Measurements from ENCODE around the gene MGLL.

Gene MGLL

GRCh38 chr3:127711021-127711695 lies 111.2 kb downstream of the MGLL start:
- no peak overlapping the region for H3K9ac ChIP-seq
- no peaks in the 10 kb centered on the region for H3K36me3 ChIP-seq (ENCODE audit: control insufficient read depth, insufficient read depth, low read length)

DNA sequence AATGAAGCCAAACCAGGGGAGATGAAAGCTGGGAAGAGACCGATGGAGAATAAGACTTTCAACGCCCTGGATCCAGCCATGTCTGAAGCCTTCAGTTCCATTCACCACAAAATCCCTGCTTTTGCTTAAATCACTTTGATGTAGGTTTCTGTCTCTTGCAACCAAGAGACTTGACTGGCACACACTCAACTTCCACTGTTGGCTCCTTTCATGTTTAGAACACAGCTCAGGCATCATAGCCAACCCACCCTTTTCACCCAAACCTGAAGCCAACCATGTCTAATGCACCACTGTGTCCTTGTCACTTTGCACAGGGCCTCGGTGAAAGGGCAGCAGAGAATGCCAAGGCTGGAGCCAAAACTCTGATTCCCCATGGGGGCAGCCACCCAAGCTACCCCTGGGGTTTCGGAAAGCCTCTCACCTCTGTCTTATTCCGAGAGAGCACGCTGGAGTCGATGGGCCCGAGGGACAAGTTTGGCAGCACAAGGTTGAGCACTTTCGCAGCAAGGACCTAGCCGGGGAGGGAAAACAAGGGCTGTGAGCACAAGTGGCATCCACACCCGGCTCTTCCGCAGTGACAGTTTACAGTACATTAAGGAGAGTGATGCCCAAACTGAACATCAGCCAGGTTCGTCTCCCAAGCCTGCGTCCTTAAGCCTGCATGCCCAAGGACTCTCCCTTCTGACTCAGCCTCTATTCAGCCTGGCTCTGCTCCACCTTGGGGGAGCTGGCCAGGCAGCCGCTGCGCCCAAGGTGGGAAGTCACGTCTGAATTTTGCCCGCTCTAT lies 112.0 kb downstream of the MGLL start:
- TF ChIP-seq, protein P1, sequence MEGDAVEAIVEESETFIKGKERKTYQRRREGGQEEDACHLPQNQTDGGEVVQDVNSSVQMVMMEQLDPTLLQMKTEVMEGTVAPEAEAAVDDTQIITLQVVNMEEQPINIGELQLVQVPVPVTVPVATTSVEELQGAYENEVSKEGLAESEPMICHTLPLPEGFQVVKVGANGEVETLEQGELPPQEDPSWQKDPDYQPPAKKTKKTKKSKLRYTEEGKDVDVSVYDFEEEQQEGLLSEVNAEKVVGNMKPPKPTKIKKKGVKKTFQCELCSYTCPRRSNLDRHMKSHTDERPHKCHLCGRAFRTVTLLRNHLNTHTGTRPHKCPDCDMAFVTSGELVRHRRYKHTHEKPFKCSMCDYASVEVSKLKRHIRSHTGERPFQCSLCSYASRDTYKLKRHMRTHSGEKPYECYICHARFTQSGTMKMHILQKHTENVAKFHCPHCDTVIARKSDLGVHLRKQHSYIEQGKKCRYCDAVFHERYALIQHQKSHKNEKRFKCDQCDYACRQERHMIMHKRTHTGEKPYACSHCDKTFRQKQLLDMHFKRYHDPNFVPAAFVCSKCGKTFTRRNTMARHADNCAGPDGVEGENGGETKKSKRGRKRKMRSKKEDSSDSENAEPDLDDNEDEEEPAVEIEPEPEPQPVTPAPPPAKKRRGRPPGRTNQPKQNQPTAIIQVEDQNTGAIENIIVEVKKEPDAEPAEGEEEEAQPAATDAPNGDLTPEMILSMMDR (IDR thresholded peaks at IDR 0.05), result no peak
- Histone ChIP-seq H3K4me3 (ENCODE audit: low read depth, low read length) (no peak overlapping the region), H3K9me3 (ENCODE audit: control insufficient read depth, low read length) (no peaks in the 10 kb centered on the region), H3K36me3 (ENCODE audit: control insufficient read depth, insufficient read depth, low read length) (no peaks in the 10 kb centered on the region), H3K27ac (no peak overlapping the region), H3K4me1 (no peaks in the 10 kb centered on the region), H3K4me2 (ENCODE audit: low read length) (no peak overlapping the region), H3K79me2 (no peaks in the 10 kb centered on the region), H3K27me3 (ENCODE audit: control insufficient read depth, insufficient read depth, low read length) (no peaks in the 10 kb centered on the region), H2AFZ (no peak overlapping the region), H3K9ac (no peak overlapping the region)

More at GRCh38 chr3:127711021-127711695, 111.2 kb downstream of the MGLL start:
- Histone ChIP-seq H3K27ac (no peak overlapping the region), H3K9me3 (ENCODE audit: control insufficient read depth, low read length) (no peaks in the 10 kb centered on the region), H3K4me3 (ENCODE audit: low read depth, low read length) (no peak overlapping the region), H2AFZ (no peak overlapping the region), H3K4me1 (no peaks in the 10 kb centered on the region), H3K27me3 (ENCODE audit: control insufficient read depth, insufficient read depth, low read length) (no peaks in the 10 kb centered on the region), H3K4me2 (ENCODE audit: low read length) (no peak overlapping the region), H3K79me2 (no peaks in the 10 kb centered on the region)
- TF ChIP-seq, protein P1 (IDR thresholded peaks at IDR 0.05), result no peak

DNA sequence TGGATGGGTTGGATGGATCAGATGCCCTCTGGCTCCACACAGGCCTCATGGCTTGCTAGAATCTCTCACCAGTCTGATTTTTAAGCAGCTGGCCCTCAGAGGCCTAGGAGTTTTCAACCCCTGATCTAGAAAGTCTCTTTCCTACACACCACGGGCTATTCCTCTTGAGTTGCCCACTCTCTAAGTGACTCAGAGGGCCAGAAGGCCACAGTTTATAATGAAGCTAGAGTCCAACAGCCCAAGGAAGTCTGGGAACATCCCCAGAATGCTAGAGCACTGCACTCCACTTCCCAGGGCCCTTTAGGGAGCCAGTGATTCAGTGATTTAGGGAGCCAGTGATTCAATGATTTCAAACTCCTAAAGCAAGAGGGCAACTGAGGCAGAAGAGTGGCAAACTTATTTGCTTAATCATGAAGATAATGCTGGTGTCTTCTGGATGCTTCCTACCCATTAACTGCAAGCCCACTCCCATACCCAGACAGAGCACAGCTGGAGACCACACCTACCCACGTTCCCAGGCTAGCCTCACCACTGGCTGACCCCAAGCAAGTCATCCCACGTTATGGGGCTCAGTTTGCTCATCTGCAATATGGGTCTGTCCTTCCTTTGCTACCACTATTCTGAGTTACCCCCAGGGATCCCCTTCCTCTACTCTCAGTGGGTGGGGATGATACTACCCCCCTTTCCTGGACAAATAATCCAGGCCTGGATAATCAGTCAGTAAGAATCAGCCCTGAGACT lies 112.8 kb downstream of the MGLL start:
- TF ChIP-seq, protein P1 (IDR thresholded peaks at IDR 0.05), result no peak
- H3K27ac ChIP-seq, result no peak overlapping the region
- H3K27me3 ChIP-seq (ENCODE audit: control insufficient read depth, insufficient read depth, low read length), result no peaks in the 10 kb centered on the region
- H3K9ac ChIP-seq, result no peak overlapping the region
- no peaks in the 10 kb centered on the region for H3K9me3 ChIP-seq (ENCODE audit: control insufficient read depth, low read length)
- no peak overlapping the region for H3K4me3 ChIP-seq (ENCODE audit: low read depth, low read length)
- H3K36me3 ChIP-seq (ENCODE audit: control insufficient read depth, insufficient read depth, low read length), result no peaks in the 10 kb centered on the region
- no peak overlapping the region for H3K4me2 ChIP-seq (ENCODE audit: low read length)
- no peaks in the 10 kb centered on the region for H3K4me1 ChIP-seq
- no peak overlapping the region for H2AFZ ChIP-seq
- no peaks in the 10 kb centered on the region for H3K79me2 ChIP-seq

DNA sequence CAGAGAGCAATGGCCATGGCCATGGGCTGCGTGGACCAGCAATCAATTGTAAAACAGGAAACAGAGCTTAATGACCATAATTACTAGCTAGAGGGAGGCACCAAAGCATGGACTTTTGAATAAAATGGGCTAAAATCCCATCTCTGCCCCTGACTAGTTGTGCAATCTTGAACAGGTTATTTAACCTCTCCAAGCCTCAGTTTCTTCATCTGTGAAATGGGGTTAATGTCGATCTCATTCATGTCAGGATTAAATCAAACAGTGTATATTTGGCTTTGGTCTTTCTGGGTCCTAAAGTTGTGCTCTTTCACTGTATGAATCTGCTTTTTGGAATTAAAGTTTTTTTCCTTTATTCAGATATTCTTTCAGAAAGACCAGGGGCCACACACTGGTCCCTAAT lies 113.5 kb downstream of the MGLL start:
- Histone ChIP-seq H3K36me3 (ENCODE audit: control insufficient read depth, insufficient read depth, low read length) (no peaks in the 10 kb centered on the region), H3K27me3 (ENCODE audit: control insufficient read depth, insufficient read depth, low read length) (no peaks in the 10 kb centered on the region), H3K9me3 (ENCODE audit: control insufficient read depth, low read length) (no peaks in the 10 kb centered on the region), H2AFZ (no peak overlapping the region), H3K4me3 (ENCODE audit: low read depth, low read length) (no peak overlapping the region), H3K4me2 (ENCODE audit: low read length) (no peak overlapping the region), H3K9ac (no peak overlapping the region), H3K27ac (no peak overlapping the region), H3K4me1 (no peaks in the 10 kb centered on the region), H3K79me2 (no peaks in the 10 kb centered on the region)
- TF ChIP-seq, protein P1 (IDR thresholded peaks at IDR 0.05), result no peak
